Esophagus squamous epithelium (tissue), 4 donors: ENCODE results near the gene CD8A.

ENCODE experiments used
- POLR2A ChIP-seq, 4 donors: fragments of 450-650 bp; IDR thresholded peaks; one replicate each; pipeline ENCODE4 v1.6.1; 2017; ENCODE audit warnings: antibody characterized with exemption in 4 of 4, mild to moderate bottlenecking in 4 of 4, moderate library complexity in 3 of 4
- TF ChIP-seq, protein P1 (sequence below), 6 experiments: fragments of 450-650 bp in 4 of 6; fragments of 200-600 bp in 2 of 6; sonication (generic) in 2 of 6; IDR thresholded peaks; one replicate each; pipeline ENCODE4 v1.5.1; 2016 to 2019; ENCODE audit warnings: antibody characterized with exemption in 6 of 6, mild to moderate bottlenecking in 4 of 6, moderate library complexity in 4 of 6

DNA sequence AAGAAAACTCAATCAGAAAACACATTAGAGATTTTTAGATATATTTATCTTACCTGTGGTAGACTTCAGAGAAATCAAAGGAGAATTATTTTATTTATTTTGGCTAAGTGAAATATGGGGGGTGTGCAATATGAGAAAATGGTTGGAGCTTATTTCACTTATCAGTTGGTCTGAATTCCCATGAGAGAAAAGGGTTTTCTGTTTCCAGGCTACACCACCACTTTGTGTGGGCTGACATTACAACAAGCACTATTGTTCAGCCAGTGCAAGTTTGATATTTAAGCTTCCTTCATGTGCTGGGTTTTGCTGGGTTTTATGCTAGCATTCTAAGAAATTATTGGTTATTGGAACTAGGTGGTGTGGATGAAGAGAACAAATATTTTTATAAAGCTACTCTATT is 37.1 kb downstream of the CD8A start:
- TF ChIP-seq POLR2A (IDR thresholded peaks at IDR 0.05): no peak
- TF ChIP-seq, protein P1, sequence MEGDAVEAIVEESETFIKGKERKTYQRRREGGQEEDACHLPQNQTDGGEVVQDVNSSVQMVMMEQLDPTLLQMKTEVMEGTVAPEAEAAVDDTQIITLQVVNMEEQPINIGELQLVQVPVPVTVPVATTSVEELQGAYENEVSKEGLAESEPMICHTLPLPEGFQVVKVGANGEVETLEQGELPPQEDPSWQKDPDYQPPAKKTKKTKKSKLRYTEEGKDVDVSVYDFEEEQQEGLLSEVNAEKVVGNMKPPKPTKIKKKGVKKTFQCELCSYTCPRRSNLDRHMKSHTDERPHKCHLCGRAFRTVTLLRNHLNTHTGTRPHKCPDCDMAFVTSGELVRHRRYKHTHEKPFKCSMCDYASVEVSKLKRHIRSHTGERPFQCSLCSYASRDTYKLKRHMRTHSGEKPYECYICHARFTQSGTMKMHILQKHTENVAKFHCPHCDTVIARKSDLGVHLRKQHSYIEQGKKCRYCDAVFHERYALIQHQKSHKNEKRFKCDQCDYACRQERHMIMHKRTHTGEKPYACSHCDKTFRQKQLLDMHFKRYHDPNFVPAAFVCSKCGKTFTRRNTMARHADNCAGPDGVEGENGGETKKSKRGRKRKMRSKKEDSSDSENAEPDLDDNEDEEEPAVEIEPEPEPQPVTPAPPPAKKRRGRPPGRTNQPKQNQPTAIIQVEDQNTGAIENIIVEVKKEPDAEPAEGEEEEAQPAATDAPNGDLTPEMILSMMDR (IDR thresholded peaks at IDR 0.05): no peak
